OCI-LY1 (cell line): Measurements from ENCODE around the gene RELA.
"Not testable (repeated sequence)": the region's sequence is repeated elsewhere in the genome, so short reads cannot be mapped to it uniquely, and the experiment has no call there.

Experiments used
- H2AFZ ChIP-seq: fragments of 200-600 bp; sonication (generic), shearing (Covaris generic); 2 replicates; pipeline ENCODE4 v1.6.0; 2014; ENCODE audit warnings: antibody characterized with exemption, mild to moderate bottlenecking, low read length
- H3F3A ChIP-seq: fragments of 200-600 bp; sonication (generic), shearing (Covaris generic); 2 replicates; pipeline ENCODE4 v1.6.0; 2014; ENCODE audit warnings: mild to moderate bottlenecking, antibody characterized with exemption, low read length, moderate library complexity; ENCODE audit not compliant: insufficient read depth
- H3K27ac ChIP-seq: fragments of 200-600 bp; sonication (generic); 2 replicates; pipeline ENCODE4 v1.5.1; 2014; ENCODE audit warnings: low read length, mixed run types, mild to moderate bottlenecking, low read depth; ENCODE audit not compliant: poor library complexity, severe bottlenecking
- H3K27me3 ChIP-seq: fragments of 200-600 bp; sonication (generic); 2 replicates; pipeline ENCODE4 v1.6.0; 2014; ENCODE audit warnings: antibody characterized with exemption, mild to moderate bottlenecking, low read length, moderate library complexity; ENCODE audit not compliant: insufficient read depth
- H3K36me3 ChIP-seq: fragments of 200-600 bp; sonication (generic); 2 replicates; pipeline ENCODE4 v1.6.1; 2014; ENCODE audit warnings: mild to moderate bottlenecking, antibody characterized with exemption, low read length, moderate library complexity, mixed read lengths; ENCODE audit not compliant: insufficient read depth
- H3K4me1 ChIP-seq: fragments of 200-600 bp; sonication (generic); 2 replicates; pipeline ENCODE4 v1.5.1; 2014; ENCODE audit warnings: mild to moderate bottlenecking, low read length, moderate library complexity; ENCODE audit not compliant: insufficient read depth, severe bottlenecking
- H3K4me2 ChIP-seq: fragments of 200-600 bp; sonication (generic), shearing (Covaris generic); 2 replicates; pipeline ENCODE4 v1.6.1; 2014; ENCODE audit warnings: low read length
- H3K4me3 ChIP-seq: fragments of 200-600 bp; sonication (generic); 2 replicates; pipeline ENCODE4 v1.5.1; 2014; ENCODE audit warnings: low read length, low read depth, mild to moderate bottlenecking, mixed read lengths; ENCODE audit not compliant: poor library complexity, severe bottlenecking
- H3K79me2 ChIP-seq: fragments of 200-600 bp; shearing (Covaris generic); 2 replicates; pipeline ENCODE4 v1.6.1; 2016; ENCODE audit warnings: mixed run types, low read length, mixed read lengths; ENCODE audit not compliant: insufficient read depth
- H3K9ac ChIP-seq: fragments of 200-600 bp; sonication (generic), shearing (Covaris generic); 2 replicates; pipeline ENCODE4 v1.6.1; 2014; ENCODE audit warnings: mild to moderate bottlenecking, low read length, mixed read lengths
- H3K9me2 ChIP-seq: fragments of 200-600 bp; sonication (generic), shearing (Covaris generic); 2 replicates; pipeline ENCODE4 v1.6.1; 2014; ENCODE audit warnings: low read depth, mild to moderate bottlenecking, low read length, mixed read lengths
- H3K9me3 ChIP-seq: fragments of 200-600 bp; shearing (Covaris generic); 2 replicates; pipeline ENCODE4 v1.6.1; 2014; ENCODE audit warnings: low read length, mixed read lengths
- H4K20me1 ChIP-seq: fragments of 200-600 bp; sonication (generic), shearing (Covaris generic); 2 replicates; pipeline ENCODE4 v1.6.0; 2016; ENCODE audit warnings: mild to moderate bottlenecking, low read length; ENCODE audit not compliant: insufficient read depth
- EZH2 ChIP-seq: fragments of 200-600 bp; sonication (generic), shearing (Covaris generic); IDR thresholded peaks from 2 replicates; pipeline ENCODE4 v1.8.0; 2017; ENCODE audit warnings: borderline replicate concordance, mixed run types, mild to moderate bottlenecking, antibody characterized with exemption, low read length, moderate library complexity, mixed read lengths
- TF ChIP-seq, protein P1 (sequence below): fragments of 200-600 bp; sonication (generic), shearing (Covaris generic); IDR thresholded peaks from 2 replicates; pipeline ENCODE4 v1.5.1; 2017; ENCODE audit warnings: mild to moderate bottlenecking, antibody characterized with exemption, low read length, moderate library complexity, mixed read lengths

The RELA gene

DNA sequence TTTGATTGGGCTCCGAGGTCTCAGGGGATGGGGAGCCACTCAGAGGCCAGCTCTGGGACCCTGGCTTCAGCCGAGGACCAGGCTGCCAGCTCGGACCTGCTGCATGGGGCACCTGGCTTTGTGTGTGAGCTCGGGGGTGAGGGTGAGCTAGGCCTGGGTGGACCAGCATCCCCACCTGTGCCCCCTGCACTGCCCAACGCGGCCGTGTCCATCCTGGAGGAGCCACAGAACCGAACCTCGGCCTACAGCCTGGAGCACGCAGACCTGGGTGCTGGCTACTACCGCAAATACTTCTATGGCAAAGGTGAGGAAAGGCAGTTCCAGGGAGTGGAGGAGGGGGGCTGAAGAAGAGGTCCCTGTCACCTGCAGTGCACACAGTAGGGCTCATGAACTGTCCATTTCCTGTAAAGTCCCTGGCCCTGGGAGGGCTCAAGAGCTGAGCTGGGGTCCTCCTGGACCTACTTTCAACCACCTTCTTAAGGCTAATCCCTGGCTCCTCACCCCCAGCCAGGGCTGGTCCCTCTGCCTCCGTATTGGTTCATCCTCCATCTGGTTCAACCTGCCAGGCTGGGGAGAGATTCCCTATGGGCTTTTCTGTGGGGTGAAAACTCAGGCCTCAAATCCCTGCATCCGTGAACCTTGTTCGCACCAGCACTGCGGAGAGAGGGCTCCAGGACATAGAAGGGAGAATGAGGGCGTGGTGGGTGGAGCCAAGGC is 21.3 kb downstream of the RELA start:
- Histone ChIP-seq H4K20me1 (no peaks in the 10 kb centered on the region), H3F3A (no peaks in the 10 kb centered on the region), H3K9me2 (no peaks in the 10 kb centered on the region), H3K36me3 (peaks cover 49% of the 10 kb centered on the region; the same call in 1 of the 2 replicates), H3K4me2 (peak overlapping the region; percentile 93), H2AFZ (no peak overlapping the region), H3K4me3 (peak overlapping the region; percentile 88), H3K79me2 (no peaks in the 10 kb centered on the region), H3K4me1 (peaks cover 37% of the 10 kb centered on the region), H3K9me3 (no peaks in the 10 kb centered on the region), H3K9ac (peak overlapping the region; percentile 68), H3K27me3 (no peaks in the 10 kb centered on the region), H3K27ac (peak overlapping the region; percentile 97)
- TF ChIP-seq, protein P1, sequence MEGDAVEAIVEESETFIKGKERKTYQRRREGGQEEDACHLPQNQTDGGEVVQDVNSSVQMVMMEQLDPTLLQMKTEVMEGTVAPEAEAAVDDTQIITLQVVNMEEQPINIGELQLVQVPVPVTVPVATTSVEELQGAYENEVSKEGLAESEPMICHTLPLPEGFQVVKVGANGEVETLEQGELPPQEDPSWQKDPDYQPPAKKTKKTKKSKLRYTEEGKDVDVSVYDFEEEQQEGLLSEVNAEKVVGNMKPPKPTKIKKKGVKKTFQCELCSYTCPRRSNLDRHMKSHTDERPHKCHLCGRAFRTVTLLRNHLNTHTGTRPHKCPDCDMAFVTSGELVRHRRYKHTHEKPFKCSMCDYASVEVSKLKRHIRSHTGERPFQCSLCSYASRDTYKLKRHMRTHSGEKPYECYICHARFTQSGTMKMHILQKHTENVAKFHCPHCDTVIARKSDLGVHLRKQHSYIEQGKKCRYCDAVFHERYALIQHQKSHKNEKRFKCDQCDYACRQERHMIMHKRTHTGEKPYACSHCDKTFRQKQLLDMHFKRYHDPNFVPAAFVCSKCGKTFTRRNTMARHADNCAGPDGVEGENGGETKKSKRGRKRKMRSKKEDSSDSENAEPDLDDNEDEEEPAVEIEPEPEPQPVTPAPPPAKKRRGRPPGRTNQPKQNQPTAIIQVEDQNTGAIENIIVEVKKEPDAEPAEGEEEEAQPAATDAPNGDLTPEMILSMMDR = no peak
- TF ChIP-seq EZH2 = no peak

DNA sequence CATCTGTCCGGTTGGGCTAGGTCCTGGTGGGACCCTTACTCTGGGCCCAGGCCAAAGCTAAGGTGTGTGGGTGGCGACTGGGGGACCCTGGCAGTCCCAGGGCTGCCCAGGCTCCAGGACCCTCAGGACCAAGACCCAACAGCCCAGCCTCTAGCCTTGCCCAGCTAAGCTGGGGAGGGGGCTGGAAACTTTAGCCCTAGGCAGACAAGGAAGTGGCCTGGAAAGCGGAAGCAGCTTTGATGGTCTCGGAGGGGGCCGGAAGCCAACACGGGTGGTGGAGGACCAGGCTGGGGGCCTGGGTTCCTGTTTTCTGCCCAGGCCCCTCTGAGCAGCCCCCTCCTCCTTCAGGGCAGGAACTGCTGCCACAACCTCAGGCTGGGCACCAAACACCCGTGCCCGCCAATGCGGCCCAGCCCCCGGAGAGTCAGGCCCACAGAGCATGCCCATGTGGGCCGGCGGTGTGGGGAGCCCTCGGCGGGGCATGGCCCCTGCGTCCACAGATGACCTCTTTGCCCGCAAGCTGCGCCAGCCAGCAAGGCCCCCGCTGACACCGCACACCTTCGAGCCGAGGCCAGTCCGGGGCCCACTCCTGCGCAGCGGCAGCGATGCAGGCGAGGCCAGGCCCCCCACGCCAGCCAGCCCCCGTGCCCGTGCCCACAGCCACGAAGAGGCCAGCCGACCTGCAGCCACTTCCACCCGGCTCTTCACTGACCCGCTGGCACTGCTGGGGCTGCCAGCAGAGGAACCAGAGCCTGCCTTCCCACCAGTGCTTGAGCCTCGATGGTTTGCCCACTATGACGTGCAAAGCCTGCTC is 22.0 kb downstream of the RELA start:
- Histone ChIP-seq H3K4me2 (peak overlapping the region; percentile 93), H3K9ac (peak overlapping the region; percentile 68), H3K79me2 (no peaks in the 10 kb centered on the region), H3K9me2 (no peaks in the 10 kb centered on the region), H3K27me3 (no peaks in the 10 kb centered on the region), H3K4me1 (peaks cover 37% of the 10 kb centered on the region), H3F3A (no peaks in the 10 kb centered on the region), H3K36me3 (peaks cover 49% of the 10 kb centered on the region), H3K27ac (peak overlapping the region; percentile 97), H4K20me1 (no peaks in the 10 kb centered on the region), H3K9me3 (no peaks in the 10 kb centered on the region), H2AFZ (no peak overlapping the region), H3K4me3 (peak overlapping the region; percentile 88)
- TF ChIP-seq EZH2 = no peak
- TF ChIP-seq, protein P1 = no peak

DNA sequence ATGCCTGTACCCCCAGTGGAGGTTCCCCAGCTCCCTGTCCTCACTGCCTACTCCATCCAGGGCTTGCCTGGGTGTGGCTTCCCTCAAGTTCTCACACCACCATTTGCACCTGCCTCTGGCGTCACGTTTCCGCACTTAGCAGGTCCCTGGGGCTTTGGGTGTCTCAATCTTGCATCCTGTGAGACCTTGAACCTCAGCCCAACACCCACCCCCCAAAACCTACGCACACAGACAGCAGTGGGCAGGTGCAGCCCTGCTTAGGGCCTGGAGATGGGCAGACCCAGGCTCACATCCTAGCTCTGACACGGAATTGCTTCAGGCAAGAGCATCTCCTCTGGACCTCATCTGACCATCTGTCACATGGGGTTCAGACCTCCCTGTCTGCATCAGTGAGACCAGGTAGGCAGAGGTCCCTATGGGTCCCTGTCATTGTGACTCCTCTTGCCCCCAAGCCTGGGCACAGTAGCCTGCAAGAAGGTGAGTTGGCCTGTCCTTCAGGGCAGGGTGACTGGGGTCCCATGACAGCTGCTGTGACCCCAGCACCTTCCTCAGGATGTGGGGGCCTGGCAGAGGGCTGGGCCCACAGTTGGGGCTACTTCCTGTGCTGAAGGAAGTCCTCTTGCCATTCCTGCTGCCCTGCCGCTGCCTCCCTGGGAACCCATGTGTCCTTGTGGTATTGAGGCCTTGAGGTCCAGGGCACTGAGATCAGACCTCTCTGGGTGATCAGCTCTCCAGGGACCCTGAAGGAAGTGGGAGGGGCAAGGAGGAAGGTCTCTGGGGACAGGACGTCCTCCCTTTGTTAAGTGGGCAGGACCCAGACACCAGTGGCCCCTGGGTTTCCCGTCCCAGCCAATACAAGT is 22.9 kb downstream of the RELA start:
- peak overlapping the region; percentile 97 for H3K27ac ChIP-seq
- TF ChIP-seq, protein P1 = no peak
- no peak for TF ChIP-seq EZH2
- no peaks in the 10 kb centered on the region for H3K79me2 ChIP-seq
- H3K9me3 ChIP-seq = no peaks in the 10 kb centered on the region
- H3K4me3 ChIP-seq = peak overlapping the region; percentile 88
- peaks cover 37% of the 10 kb centered on the region for H3K4me1 ChIP-seq
- no peaks in the 10 kb centered on the region for H3F3A ChIP-seq
- H3K36me3 ChIP-seq = peaks cover 49% of the 10 kb centered on the region
- H3K9me2 ChIP-seq = no peaks in the 10 kb centered on the region
- peak overlapping the region; percentile 93 for H3K4me2 ChIP-seq
- no peaks in the 10 kb centered on the region for H4K20me1 ChIP-seq
- H3K27me3 ChIP-seq = no peaks in the 10 kb centered on the region
- H3K9ac ChIP-seq = peak overlapping the region; percentile 68
- H2AFZ ChIP-seq = no peak overlapping the region

DNA sequence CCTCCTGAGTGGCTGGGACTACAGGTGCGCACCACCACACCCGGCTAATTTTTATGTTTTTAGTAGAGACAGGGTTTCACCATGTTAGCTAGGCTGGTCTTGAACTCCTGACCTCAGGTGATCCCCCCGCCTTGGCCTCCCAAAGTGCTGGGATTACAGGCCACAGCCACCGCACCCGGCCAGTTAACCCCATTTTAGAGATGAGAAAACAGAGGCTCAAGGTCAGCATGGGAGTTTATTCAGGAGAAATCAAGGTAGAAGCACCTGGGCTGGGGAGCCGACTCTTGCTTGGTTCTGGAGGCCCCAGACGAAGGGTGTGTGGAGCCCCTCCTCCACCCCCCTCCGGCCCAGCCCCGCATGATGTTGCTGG is 23.5 kb downstream of the RELA start:
- Histone ChIP-seq H3K9ac (peak overlapping the region; percentile 95; the same call in 1 of the 2 replicates), H3K4me2 (peak overlapping the region; percentile 93), H3K4me3 (peak overlapping the region; percentile 88), H3K27ac (peak overlapping the region; percentile 97), H3K36me3 (peaks cover 49% of the 10 kb centered on the region), H3K4me1 (peaks cover 37% of the 10 kb centered on the region)
- H3K9me3 ChIP-seq, H3K9me2 ChIP-seq, H3K79me2 ChIP-seq, H3F3A ChIP-seq, H4K20me1 ChIP-seq, H3K27me3 ChIP-seq, H2AFZ ChIP-seq: not testable (repeated sequence)
